AG04449 (cell line): ENCODE measurements around the gene CCZ1B.
"Not testable (repeated sequence)": the region's sequence is repeated elsewhere in the genome, so short reads cannot be mapped to it uniquely, and the experiment has no call there.

ENCODE experiments used
- CTCF ChIA-PET: fragments of 350-600 bp; formaldehyde crosslinking; extraction: SDS; loops from one replicate; lab custom pipeline; 2021; ENCODE audit warnings: antibody characterized with exemption; lab: Yijun Ruan, JAX
- POLR2A ChIA-PET: fragments of 400-600, 350-600 bp; formaldehyde crosslinking; extraction: SDS; loops from one replicate; lab custom pipeline; 2020; ENCODE audit warnings: antibody characterized with exemption, inconsistent platforms; lab: Yijun Ruan, JAX
- DNase-seq: peaks from one replicate; pipeline ENCODE4 v3.0.0-alpha.2; 2010; ENCODE audit warnings: low read depth, low spot score
- H3K4me3 ChIP-seq: 2 replicates; pipeline ENCODE4 v1.5.1; 2011; ENCODE audit warnings: low read depth, mild to moderate bottlenecking, control low read depth, low read length

The CCZ1B gene

GRCh38 chr7:6813011-6813410 lies 13.1 kb downstream of the CCZ1B start:
- DNase-seq, POLR2A ChIA-PET, CTCF ChIA-PET, H3K4me3 ChIP-seq: not testable (repeated sequence)

GRCh38 chr7:6807959-6808358 lies 18.1 kb downstream of the CCZ1B start:
- DNase-seq, H3K4me3 ChIP-seq, CTCF ChIA-PET, POLR2A ChIA-PET: not testable (repeated sequence)

GRCh38 chr7:6807393-6807918 lies 18.6 kb downstream of the CCZ1B start:
- CTCF ChIA-PET, POLR2A ChIA-PET, H3K4me3 ChIP-seq, DNase-seq: not testable (repeated sequence)

GRCh38 chr7:6800331-6800730 lies 25.7 kb downstream of the CCZ1B start:
- H3K4me3 ChIP-seq, result not testable (repeated sequence)

GRCh38 chr7:6799887-6800286 lies 26.2 kb downstream of the CCZ1B start:
- H3K4me3 ChIP-seq, DNase-seq, POLR2A ChIA-PET, CTCF ChIA-PET: not testable (repeated sequence)

More at GRCh38 chr7:6800331-6800730, 25.7 kb downstream of the CCZ1B start:
- CTCF ChIA-PET, DNase-seq, POLR2A ChIA-PET: not testable (repeated sequence)

- H3K4me3 ChIP-seq, POLR2A ChIA-PET, CTCF ChIA-PET, DNase-seq: not testable (repeated sequence)
These were observed 28.0 kb downstream of the CCZ1B start for GRCh38 chr7:6798047-6798446.

- H3K4me3 ChIP-seq, DNase-seq, CTCF ChIA-PET, POLR2A ChIA-PET: not testable (repeated sequence)
These were observed 28.9 kb downstream of the CCZ1B start for GRCh38 chr7:6797218-6797617.

- H3K4me3 ChIP-seq, DNase-seq, POLR2A ChIA-PET, CTCF ChIA-PET: not testable (repeated sequence)
These were observed 31.8 kb downstream of the CCZ1B start for GRCh38 chr7:6794276-6794675.

- POLR2A ChIA-PET, result not testable (repeated sequence)
These were observed 33.8 kb downstream of the CCZ1B start for GRCh38 chr7:6792113-6792872.

GRCh38 chr7:6789353-6789752 lies 36.7 kb downstream of the CCZ1B start:
- CTCF ChIA-PET, POLR2A ChIA-PET, DNase-seq, H3K4me3 ChIP-seq: not testable (repeated sequence)

More at GRCh38 chr7:6792113-6792872, 33.8 kb downstream of the CCZ1B start:
- DNase-seq, H3K4me3 ChIP-seq, CTCF ChIA-PET: not testable (repeated sequence)

GRCh38 chr7:6781581-6781980 lies 44.5 kb downstream of the CCZ1B start:
- DNase-seq, H3K4me3 ChIP-seq, CTCF ChIA-PET, POLR2A ChIA-PET: not testable (repeated sequence)

- DNase-seq, POLR2A ChIA-PET, H3K4me3 ChIP-seq, CTCF ChIA-PET: not testable (repeated sequence)
These were observed 64.9 kb downstream of the CCZ1B start for GRCh38 chr7:6761186-6761585.

GRCh38 chr7:6753964-6754363 lies 72.1 kb downstream of the CCZ1B start, which contains the start of gene RSPH10B2:
Gene RSPH10B2 (plus strand): TSS chr7:6754103. CDS start chr7:6757678, 3,575 bp downstream.
- H3K4me3 ChIP-seq, CTCF ChIA-PET, DNase-seq, POLR2A ChIA-PET: not testable (repeated sequence)

- CTCF ChIA-PET, POLR2A ChIA-PET, H3K4me3 ChIP-seq, DNase-seq: not testable (repeated sequence)
These were observed 75.9 kb downstream of the CCZ1B start for GRCh38 chr7:6750173-6750572.

- DNase-seq, CTCF ChIA-PET, H3K4me3 ChIP-seq, POLR2A ChIA-PET: not testable (repeated sequence)
These were observed 76.7 kb downstream of the CCZ1B start for GRCh38 chr7:6749335-6749734.
